Stimulated activated CD8-positive, alpha-beta memory T cell treated with anti-CD3 and anti-CD28 coated beads, Interleukin-15, amount 100 ng/mL, for 48 hours (primary cell): Measurements from ENCODE around the gene UBE2G2.

Source experiments
- DNase-seq, 2 donors: peaks; one replicate each; pipeline ENCODE4 v3.0.0-alpha.2; 2020; ENCODE audit warnings: low read depth in 2 of 2

Gene UBE2G2

DNA sequence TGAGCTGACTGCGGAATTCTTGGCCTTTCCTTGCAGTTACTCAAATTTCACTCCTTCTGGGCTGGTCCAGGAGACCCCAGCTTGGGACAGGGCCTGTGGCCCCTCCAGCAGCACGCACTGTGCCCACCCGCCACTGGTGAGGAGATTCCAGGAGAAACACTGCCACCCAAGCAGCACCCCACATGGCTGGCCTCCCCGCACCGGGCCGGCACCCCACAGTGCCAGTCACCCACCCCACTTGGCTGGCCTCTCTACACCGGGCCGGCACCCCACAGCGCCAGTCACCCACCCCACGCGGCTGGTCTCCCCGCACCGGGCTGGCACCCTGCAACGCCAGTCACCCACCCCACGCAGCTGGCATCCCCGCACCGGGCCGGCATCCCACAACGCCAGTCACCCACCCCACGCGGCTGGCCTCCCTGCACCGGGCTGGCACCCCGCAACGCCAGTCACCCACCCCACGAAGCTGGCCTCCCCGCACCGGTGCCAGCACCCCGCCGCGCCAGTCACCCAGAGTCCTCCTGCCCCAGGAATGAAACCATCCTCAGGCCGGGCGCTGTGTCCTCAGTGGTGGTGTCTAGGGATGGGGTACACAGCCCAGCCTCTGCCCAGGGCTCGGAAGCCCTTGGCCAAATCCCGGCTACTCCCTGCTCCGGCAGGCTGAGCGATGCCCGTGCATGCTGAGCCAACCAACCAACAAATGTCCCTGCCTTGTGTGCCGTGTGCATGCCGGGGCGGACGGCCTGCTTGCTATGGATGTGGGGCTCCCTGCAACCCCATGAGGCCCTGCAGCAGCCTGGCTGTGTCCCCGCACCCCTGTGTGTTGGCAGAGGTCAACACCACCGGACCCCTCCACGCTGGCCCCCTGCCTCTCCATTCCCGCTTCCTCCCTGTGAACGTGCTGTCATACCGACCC is 51.6 kb downstream of the UBE2G2 start:
- DNase-seq: no peak

DNA sequence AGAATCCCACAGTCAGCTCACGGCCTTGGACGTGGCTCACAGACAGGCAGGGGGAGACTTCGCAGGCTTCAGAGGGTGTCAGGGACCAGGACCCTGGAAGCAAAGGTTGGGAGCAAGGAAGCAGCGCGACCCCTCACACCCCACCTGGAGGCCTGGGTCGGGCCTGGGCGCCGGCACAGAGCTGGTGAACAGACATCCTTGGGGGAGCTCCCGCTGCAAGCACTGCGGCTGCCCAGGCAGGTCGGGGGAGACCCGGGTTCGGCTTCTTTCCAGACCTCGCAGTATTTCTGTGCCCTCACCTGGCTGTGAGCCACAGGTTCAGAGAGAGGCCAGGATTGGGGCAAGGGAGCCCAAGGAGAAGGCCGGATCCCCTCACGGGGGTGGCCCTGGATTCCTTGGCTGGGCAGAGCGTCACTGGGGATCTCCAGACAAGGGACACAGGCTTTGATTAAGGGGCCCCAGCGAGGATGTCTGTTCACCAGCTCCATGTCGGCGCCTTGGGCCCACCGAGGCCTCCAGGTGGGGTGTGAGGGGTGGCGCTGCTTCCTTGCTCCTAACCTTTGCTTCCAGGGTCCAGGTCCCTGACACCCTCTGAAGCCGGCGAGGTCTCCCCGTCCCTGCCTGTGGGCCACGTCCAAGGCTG is 52.4 kb downstream of the UBE2G2 start:
- DNase-seq: no peak

DNA sequence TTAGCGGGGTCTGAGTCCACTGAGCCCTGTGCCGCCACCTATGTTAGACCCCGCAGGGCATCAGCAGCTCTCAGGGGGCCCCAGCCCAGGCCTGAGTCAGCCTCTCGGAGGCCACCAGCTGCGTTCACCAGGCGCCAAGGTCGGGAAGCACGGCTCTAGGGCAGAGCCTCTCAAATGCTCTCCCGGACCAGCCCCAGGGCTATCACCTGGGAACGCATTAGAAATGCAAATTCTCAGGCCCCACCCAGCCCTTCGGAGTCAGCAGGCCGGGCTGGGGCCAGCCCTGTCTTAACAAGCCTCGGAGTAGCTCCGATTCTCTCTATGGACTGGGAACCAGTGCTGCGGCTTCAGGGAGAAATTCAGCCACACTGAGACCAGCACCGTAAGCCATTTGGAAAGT is 53.0 kb downstream of the UBE2G2 start:
- no peak for DNase-seq

DNA sequence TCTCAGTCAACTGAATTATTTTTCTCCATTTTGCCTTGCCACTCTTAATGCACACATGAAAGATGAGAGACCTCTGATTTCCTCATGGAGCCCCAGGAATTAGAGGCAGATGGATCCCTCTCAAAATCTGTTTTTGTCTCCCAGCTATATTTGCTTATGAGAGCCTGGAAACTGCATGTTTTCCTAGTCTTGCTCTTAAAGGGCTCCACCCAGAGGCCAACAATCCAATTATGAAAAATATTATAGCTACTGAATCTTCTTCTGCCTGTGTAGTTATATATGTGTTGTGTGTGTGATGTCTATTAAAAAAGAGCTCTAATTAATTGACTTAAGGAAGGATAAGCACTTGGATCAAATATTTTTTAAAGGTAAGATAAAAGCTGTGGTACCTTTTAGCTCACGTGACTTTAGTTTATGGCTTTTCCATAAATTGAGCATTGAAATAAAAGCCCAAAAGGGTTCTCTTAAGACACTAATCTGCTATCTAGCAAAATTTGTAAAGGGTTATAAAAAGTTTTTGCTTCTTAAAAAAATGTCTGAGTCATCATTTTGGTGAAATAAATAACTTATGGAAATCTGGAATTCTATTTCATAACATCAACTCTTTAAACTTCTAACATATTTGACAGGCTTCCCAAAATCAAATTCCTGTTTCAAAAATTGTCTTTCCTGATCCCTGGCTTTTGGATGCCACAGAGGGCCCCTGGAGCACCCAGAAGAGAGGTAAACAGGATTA is 59.0 kb downstream of the UBE2G2 start:
- DNase-seq: no peak

DNA sequence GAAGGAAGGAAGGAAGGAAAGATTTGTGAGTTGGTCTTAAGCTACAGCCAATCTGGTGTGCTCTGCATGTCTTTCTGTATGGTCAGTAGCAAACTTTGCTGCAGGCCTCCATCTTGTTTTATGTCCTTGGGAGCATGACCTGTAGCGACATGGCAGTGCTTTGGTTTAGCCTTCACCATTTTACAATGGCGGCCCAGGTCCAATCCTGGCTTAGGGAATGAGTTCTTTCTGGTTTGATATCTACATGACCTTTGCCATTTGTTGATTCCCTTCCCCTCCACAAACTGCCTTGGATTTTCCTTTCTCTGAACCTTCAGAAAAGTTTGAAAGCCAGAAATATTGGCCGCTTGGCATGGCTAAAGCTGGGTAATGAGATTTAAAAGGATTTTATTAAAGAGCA is 59.7 kb downstream of the UBE2G2 start:
- DNase-seq: no peak

DNA sequence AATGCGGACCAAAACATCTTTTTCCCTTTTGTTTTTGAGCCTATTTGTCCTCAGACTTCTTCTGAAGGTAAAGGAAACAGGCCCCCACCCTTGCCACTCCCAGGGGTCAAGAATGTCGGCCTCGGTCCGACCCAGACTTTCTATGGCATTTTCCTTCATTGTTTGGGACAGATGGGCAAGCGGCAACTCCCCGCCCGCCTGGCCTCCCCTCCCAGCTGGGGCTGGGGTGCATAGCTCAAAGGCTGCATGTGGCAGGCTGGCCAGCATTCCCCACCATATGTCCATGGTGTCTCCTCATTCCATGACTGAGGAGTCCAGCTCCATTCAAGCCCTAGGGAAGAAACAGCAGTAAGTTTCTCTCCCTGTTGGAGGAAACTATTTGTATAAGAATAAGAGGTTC is 60.9 kb downstream of the UBE2G2 start:
- no peak for DNase-seq

DNA sequence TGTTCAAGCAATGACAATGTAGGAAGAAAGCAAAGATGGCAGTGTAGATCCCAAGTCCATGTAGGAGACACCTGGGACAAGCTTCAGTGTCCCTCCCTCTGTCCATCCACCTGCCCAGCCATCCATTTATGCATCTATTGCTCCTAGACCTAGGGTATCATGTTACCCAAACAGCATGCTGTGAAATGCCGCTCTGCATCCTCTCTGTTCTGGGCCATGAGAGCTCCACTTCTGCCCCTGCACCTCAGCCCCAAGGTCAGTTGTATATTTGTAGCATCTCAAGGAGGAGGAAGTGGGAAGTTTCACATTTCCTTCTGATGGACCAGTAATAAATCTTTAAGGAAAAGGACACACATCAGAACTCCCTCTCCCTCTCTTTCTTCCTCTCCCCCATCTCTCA is 62.3 kb downstream of the UBE2G2 start:
- no peak for DNase-seq

DNA sequence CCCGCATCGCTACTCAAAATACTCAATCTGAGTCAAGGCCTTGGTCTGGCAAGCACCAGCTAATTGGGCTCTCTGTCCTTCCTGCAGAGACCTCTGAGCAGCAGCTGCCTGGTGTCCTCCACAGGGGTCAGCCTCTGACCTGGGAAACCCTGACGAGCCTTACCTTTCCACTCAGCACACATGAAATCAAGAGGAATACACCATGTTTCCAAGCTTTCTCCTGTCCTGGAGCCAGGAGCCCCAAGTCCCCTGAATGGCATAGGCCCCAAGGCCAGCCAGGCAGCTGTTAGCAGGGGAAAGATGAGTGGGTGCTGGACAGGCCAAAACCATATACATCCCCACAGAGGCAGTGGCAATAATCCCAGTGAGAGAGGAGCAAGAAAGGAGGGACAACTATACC is 63.0 kb downstream of the UBE2G2 start:
- no peak for DNase-seq

DNA sequence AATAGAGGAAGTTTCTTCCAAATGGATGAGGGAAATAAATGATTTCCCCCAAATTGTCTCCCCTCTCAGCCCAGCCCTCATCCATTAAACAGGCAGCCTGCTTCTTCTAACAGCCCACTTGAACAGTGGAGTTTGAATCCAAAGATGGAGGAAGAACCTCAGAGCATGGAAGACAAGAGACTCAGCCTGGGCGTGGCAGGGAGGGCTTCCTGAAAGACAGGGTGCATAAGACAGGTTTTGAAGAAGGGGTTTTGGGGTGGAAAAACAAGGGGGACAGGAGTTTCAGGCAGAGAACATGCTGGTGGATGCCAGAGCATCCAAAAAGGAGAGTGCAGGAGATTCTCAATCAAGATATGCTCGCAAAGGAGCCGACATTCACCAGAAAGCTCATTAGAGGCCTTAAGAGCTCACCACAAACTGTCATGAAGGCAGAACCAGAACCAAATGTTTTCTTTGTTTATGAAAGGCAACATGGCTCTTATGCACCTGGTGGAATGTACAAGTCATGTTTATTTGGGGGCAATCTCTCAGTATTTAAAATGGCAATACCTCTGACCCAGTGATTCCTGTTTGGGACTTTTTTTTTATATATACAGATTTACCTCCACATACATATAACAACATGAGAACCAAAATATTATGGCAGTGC is 63.8 kb downstream of the UBE2G2 start:
- DNase-seq: no peak

DNA sequence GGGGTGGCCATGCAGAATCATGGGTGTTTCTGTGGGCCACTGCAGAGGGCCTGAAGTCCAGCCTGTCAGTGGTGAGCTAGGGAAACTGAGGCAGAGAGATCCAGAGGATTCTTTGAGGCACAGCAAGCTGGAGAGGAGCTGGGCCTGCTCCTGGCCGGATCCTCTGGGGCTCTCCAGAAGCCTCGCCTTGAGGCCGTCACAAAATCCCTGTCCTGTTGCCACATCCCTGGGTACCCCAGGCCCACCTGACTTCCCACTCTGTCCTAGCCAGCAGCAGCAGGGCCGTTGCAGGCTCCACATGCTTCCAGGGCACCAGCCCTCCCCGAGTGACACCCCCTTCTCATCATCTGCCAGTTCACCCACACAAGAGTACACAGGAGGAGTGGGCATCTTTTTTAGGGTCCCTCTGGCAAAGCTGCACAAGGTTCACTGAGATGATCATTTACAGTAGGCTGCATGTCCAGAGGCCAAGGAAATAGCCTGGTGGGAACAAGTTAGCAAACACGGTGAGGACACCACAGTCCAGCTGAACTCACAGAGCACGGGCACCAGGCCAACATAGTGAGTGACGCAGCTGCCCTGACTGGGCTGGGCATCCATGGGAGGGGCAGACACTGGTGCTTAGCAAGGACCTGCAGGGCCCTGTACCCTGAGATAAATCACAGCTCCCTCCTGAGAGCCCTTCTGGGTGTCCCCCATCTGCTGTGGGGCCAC is 65.2 kb downstream of the UBE2G2 start:
- DNase-seq: no peak

DNA sequence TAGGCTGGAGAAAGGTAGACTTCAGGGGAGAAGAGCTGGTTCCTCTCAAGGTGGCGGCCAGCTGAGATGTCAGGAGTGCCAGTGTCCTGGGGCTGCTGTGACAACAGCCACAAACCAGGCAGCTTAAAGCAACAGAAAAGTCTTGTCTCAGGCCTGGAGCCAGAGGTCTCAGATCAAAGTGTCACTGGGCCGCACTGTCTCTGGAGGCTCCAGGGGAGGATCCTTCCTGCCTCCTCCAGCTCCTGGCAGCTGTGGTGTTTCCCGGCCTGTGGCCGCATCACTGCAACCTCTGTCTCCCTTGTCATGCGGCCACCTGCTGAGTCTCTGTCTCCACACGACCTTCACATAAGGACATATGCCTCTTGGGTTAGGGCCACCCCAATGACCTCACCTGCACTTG is 65.8 kb downstream of the UBE2G2 start:
- no peak for DNase-seq

DNA sequence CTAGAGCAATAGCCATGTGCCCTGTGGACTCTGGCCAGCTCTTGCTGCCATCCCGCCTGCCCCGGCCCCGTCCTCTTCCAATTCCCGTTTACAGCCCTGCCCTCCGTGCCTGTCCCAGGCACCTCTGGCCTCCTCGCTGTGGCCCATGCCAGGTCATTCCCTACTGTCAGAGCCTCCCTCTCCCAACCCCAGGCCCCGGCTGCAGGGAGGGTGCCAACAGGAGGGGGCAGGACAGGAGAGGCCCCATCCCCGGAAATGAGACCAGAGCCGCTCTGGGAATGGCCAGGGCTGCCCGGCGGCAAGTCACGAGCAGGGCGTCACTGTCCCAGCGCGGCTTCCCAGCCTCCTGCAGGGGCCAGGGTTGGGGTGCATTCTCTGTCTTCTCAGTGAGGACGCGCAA is 66.8 kb downstream of the UBE2G2 start:
- DNase-seq: no peak

DNA sequence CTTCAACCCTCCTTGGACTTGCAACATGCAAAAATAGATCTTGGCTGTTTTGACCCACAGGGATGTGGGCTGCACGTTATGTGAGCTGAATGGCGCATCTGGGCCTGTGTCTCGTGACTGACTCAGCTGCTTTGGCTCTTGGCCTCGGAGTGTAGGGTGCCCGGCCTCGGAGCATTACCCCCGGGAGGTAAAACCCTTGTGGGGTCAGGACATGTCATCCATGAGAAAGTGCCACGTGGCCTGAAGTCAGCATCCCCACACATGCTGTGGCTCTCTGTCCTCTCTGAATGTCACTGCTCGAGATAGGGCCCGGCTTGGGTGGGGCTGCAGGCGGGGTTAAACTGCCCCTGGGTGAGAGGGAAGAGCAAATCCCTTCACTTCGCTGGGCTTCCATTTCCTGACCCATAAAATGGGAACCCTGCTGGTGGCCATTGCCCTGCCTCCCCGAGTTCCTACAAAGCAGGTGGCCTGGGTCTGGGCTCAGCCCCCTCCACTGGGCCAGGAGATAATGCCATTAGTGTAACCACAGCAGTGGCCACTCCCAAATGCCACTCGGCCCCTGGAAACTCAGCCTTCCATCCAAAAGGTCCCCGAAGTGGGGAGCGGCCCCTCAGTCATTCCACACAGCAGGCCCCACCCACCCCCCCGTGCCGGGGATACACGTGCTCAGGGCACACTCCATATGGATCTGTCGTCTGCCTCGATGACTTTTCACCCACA is 67.4 kb downstream of the UBE2G2 start:
- no peak for DNase-seq

DNA sequence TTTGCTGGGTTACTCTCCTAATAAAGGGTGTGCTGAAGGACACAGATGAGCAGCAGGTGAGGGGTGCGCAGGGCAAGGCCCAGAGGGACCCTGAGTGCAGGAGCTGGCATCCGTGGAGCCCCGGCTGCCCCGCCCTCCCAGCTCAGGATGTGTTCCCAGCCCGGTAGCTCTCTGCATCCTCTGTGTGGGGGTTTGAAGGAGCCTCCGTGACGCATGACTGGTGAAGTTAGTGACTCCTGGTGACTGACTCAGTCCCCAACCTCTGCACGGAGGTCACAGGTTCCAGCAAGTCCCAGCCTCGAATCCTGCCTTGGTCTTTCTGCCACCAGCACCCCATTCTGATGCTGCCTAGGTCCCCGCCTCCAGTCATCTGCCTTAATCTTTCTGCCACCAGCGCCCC is 68.7 kb downstream of the UBE2G2 start:
- no peak for DNase-seq

DNA sequence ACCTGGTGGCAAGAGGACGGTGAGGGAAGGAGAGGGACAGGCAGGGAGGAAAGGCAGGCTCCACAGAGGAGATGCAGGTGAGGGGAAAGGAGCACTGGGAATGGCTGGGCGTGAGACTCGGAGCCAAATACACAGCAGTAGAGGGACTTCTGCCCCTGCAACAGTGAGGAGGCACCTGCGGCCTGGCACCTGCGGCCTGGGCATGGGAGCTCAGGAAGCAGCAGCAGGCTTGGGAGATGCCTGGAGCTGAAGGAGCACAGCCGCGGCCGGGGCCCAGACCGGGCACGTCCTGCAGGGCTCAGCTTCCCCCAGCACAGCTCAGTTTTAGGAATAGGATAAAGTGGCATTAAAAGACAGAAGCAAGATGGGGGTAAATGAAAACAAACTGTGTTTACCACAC is 69.4 kb downstream of the UBE2G2 start:
- no peak for DNase-seq

DNA sequence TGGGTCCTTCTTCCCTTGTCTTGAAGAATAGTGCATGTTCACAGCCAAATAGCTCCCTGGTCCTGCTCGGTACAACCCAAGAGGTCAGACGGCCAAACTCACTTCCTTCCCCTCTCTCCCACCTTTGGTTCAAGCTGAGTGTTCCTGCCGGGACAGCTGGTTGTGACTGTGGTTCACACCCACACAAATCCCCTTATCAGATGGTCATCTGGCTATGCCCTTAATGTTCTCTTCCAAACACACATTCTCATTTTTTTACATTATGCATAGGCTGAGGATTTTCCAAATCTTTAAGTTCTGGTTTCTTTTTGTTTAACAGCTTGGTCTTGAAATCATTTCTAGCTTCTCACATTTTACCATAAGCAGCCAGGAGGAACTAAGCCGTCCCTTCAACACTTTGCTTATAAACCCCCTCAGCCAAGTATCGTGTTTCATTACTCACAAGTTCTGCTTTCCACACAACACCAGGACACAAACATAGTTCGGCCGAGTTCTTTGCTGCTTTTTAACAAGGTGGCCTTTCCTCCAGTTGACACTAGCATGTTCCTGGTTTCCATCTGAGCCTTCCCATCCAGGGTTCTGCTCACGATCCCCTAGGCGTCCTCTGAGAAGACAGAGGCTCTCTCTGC is 70.6 kb downstream of the UBE2G2 start:
- DNase-seq: no peak

DNA sequence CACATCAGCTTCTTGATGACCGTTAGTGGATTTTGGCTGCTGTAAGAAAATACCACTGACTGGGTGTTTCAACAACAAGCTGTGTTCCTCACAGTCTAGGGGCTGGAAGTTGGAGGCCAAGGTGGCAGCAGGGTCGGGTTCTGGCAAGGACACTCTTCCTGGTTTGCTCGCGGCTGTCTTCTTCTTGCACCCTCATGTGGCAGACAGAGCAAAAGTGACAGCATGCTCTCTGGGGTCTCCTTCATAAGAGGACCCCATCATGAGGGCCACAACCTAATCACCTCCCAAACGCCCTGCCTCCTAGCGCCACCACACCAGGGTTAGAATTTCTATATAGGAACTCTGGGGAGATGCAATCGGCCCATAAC is 71.6 kb downstream of the UBE2G2 start:
- no peak for DNase-seq

DNA sequence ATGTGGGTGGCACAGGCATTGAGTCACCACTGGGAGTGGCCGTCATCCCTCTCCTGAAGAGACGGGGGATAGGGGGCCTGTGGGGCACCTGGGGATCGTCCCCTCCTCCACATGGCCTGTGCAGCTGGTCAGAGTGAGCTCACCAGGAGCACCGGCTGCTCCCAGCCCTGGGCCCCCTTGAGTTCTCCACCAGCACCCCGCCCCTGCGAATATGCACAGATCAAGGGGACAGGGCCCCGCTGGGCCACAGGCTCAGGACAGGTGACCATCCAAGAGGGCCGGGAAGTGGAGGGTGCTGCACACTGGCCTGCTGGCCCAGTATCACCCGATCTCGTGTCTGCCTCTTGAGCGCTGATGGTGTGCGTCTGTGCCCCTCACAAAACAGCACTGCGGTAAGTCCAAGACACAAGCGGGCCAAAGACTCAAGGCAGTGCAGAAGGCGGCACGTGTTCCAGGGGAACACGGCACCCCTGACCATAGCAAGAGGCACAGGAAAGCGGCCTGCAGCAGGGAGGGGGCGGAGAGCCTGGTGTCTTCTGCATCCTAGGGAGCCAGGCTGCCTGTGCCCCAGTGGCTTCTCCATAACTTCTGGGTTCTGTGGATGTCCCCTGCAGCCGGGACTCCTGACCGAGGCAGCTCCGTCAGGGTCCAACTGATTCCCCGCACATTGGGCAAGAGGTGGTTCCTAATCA is 72.1 kb downstream of the UBE2G2 start:
- no peak for DNase-seq

DNA sequence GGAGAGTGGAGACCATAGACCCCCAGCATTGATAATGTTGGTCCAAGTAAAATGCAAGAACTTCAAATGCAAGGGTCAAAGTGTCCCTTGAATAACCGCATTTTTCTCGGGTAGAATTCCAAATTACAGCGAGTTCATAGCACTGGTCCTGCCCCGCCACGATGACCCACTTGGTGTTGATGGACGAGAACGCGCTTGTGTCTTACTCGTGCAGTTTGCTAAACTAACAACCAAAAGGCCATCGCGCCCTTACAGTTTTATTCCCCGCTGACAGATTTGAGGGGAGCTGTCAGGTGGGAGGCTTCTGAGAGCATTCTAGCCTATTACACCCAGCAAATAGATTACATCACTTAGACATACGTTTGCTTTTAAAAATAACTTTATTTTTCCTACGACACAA is 72.9 kb downstream of the UBE2G2 start:
- DNase-seq: no peak

DNA sequence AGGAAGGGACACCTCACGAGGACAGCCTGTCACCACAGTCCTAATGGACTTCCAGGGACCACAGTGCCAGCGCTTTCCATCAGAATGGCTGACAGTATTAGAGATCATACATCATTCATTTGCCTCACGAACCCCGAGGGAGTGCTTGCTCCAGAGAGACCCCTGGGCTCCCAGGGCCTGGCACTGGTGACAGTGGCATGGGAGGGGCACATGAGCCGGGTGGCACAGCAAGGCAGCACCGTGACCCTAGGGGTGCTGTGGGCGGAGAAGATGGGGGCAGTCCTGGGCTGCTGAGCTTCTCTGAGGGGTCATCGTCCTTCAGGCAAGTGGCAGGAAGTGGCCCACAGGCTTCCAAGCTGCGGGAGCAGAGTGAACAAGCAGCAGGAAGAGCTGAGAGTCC is 73.9 kb downstream of the UBE2G2 start:
- DNase-seq: no peak
